Astrocyte of the hippocampus (primary cell): ENCODE results near the gene MAPK1.
"Not testable (repeated sequence)": the region's sequence is repeated elsewhere in the genome, so short reads cannot be mapped to it uniquely, and the experiment has no call there.

Experiments used
- DNase-seq: peaks from one replicate; pipeline ENCODE4 v3.0.0; 2011; ENCODE audit warnings: low read depth, low spot score

The MAPK1 gene

DNA sequence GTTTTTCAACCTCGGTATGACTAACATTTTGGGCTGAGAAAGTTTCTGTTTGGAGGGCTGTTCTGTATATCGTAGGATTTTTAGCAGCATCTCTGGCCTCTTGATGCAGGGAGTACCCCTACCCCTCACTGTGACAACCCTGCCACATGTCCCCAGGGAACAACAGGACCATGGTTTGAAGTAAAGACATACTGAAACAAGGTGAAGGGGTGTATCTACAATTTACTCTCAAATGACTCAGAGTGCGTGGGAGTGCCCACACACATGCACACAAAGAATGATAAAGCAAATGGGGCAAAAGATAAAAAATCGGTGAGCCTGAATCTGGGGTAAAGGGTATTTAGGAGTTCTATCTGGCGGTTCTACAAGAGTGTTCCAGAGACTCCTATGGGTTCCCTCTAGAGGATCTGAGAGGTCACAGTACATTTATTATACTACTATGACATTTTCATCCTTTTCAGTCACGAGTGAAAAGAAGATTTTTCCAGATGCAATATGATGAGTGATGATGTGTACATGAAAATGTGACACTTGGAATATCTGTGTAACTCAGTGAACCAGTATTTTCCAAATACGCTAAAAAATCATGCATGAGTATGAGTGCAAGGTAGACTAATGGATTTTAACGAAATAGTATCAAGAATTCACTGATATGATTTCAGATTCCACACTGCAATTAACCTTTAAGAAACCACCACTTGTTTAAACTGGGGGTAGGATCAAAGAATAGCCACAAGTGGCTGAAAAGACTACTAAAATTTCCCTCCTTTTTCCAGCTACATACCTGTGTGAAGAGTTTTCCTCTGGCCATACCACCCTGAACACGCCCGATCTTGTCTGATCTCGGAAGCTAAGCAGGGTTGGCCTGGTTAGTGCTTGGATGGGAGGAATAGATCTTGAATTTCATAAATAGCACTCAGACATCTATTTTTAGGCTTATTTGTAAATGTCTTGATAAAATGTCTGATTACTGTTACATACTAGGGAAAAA lies 75.5 kb downstream of the MAPK1 start:
- DNase-seq = peak; percentile 19

DNA sequence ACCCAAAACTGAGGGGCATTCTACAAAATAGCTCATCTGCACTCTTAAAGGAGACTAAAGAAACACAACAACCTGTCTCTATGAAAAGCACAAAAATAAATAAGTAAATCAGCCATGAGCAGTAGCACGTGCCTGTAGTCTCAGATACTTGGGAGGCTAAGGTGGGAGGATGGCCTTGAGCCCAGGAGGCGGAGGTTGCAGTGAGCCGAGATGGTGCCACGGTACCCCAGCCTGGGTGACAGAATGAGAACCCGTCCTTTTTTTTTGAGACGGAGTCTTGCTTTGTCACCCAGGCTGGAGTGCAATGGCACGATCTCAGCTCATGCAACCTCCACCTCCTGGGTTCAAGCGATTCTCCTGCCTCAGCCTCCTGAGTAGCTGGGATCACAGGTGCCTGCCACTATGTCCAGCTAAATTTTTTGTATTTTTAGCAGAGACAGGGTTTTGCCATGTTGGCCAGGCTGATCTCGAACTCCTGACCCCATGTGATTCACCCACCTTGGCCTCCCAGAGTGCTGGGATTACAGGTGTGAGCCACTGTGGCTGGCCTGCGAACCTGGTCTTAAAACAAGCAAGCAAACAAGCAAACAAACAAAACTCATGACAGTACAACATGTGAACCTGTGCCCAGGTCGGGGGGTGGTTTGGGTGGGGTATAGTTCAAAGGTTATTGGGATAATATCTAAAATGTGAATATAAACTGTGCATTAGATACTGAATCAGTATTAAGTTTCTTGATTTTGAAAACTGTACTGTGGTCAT lies 76.4 kb downstream of the MAPK1 start:
- DNase-seq = not testable (repeated sequence)

DNA sequence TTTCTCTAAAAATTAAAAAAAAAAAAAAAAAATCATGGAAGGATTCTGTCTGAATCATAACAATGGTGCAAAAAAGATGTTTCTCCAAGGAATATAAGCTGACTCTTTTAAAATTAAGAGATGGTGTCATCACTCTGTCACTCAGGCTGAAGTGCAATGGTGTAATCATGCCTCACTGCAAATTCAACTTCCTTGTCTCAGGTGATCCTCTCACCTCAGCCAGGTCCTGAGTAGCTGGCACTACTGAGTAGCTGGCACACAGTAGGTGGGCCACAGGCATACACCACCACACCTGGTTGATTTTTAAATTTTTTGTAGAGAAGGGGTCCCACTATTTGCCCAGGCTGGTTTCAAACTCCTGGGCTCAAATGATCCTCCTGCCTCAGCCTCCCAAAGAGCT lies 77.1 kb downstream of the MAPK1 start:
- no peak for DNase-seq

DNA sequence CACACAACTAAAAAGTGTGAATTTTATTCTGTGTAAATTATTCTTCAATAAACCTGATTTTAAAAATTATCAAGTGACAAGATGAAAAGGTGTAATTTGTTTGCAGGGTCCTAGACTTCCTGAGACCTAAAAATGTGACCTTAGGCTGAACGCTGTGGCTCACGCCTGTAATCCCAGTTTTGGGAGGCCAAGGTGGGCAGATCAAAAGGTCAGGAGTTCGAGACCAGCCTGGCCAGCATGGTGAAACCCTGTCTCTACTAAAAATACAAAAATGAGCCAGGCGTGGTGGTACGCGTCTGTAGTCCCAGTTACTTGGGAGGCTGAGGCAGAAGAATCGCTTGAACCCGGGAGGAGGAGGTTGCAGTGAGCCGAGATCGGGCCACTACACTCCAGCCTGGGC lies 79.9 kb downstream of the MAPK1 start:
- DNase-seq = not testable (repeated sequence)

DNA sequence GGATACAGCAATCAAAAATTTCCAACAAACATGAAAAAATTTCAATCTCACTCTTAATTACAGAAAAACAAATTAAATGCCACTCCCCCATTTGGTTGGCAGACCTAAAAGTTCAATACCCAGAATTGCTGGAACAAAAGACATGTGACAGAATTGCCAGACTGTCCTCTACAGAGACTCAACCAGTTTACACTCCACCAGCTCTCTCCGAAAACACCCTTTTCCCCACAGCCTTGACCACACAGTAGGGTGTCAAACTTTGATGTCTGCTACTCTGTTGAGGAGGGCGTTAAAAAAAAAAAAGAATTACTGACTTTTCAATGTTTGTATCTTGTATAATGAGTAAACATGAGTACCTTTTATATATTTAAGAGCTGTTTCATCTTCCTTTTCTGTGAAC lies 87.2 kb downstream of the MAPK1 start:
- DNase-seq = no peak

DNA sequence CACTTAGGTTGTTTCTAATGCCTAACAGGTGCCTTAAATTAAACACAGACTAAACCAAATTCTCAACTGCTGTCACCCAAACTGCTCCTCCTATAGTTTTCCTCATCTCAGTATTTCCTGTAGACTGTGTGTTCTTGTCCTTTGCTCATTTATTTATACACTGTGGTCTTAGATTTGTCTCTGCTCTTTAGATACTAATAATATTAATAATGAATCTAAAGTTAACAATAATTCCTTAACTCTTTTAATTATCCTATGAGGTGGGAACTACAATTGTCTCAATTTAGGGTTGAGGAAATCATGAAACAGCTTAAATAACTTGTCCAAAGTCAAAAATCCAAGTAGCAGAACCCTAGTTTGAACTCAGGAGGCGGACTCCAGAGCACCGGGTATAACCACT lies 88.0 kb downstream of the MAPK1 start:
- no peak for DNase-seq

DNA sequence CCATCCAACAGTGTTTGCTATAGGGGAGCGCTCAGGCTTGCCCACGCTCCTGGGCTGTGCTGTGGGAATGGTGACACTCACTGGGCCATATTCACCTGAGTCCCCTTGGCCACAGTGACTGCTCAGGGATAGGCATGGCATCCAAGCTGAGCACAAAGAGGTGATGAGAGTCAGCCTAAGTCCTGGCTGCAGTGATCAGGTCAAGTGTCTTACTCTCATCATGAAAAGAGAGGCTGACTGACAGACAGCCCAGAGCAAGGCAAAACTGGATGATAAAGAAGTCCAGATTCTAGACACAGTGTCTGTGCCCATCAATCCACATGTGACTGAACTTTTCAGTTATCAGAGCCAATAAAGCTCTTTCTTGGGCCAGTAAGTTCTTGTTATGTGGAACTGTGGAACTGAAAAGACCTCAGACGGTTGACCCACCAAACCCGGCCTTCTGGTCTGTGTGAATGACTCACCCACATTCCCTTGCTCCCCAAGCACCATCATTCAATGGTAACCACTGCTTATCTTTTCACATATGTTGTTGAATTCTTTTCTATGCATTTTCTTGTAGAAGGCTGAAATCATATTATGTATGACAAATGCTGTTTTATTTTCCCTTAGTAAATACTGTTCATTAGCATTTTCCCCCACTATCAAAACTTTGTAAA lies 88.6 kb downstream of the MAPK1 start:
- peak; percentile 85 for DNase-seq

DNA sequence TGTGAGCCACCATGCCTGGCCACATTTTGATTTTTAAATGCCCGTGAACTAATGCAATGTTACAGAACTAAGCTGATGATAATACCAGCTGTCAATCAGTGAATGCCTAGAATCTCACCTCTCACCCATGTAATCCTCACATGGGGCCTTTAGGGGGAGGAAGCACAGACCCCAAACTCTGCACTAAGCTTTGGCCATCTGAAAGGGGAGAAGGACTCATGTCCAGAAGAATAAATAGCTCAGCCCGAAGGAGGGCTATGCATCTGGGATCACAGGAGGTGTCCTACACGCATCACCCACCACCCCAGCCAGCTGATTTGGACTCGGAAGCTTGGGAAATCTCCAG lies 95.8 kb downstream of the MAPK1 start:
- no peak for DNase-seq

DNA sequence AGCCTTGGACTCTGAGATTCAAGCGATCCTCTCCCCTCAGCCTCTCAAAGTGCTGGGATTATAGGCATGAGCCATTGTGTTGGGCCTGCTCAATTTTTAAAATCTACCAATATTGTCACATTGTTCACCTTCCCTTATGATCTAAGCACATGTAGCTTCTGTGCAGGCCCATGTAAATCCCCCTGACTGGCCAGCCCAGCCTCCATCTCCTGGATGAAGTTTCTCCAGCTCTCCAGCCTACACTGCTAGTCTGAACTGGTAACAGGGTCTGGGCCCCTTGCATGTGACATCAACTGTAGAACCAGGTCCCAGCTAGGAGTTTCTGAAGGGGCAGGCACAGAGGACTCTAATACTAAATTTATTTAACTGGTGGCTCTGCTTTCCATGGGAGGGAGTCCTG lies 99.0 kb downstream of the MAPK1 start:
- DNase-seq = no peak

DNA sequence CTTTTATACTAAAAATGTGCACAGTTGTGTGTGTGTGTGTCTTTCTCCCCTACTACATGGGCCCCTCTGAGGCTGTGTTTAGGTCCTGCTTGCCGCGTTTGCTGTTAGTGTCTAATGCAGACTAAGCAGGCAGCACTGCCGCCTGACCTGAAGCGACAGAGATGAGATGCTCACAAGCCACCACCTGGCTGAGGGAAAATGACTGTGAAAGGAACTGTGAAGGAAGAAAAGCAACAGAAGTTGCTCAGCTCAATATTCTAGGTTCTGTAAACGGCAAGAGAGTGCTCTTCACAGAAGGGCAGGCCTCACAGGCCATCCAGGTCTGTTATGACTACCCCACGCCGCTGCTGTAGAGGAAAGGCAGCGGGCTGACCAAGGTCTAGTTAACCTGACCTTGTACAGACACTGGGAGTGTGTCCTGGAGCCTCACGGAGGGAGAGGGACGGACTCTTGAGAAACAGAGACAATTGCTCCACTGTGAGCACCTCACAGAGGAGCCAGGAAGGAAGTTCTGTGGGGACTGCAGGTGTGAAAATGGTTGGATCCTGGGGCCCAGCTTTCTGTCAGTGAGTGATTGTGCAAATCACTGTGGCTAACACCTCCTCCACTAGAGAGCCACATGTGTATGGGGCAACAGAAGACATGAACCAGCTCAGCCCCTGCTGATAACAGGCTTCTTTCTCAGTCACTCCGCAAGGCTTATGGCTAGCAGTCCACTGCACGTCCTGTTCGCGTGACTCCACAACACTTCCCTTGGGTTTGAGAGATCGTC lies 100.6 kb downstream of the MAPK1 start:
- DNase-seq = no peak

DNA sequence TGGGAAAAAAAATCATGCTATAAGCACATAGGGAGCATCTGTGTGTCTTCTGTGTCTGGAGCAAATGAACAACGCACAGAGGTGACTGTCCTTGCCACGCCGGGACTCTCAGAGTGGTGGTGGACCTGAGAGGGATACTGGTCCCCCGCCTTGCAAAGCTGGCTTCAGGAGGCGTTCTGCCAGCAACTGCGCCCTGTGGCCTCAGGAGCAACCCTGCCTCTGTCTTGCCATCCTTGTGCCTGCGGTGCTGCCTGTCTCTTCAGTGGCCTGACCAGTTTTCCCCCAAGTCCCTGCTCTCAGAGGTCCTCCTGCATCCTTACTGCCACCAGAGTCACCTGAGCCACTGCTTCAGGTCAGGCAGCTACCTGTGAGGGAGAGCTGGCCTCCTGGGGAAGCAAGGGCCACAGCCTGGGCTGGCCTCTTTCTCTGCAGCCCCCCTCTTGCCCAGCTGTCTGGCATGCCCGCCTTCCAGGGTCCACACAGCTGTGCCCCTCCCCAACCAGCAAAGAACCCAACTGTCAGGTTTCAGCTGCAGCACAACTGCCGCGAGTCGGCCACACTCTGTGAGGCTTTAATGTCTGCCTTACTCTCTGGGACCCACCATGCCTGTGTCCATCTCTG lies 101.4 kb downstream of the MAPK1 start:
- no peak for DNase-seq

DNA sequence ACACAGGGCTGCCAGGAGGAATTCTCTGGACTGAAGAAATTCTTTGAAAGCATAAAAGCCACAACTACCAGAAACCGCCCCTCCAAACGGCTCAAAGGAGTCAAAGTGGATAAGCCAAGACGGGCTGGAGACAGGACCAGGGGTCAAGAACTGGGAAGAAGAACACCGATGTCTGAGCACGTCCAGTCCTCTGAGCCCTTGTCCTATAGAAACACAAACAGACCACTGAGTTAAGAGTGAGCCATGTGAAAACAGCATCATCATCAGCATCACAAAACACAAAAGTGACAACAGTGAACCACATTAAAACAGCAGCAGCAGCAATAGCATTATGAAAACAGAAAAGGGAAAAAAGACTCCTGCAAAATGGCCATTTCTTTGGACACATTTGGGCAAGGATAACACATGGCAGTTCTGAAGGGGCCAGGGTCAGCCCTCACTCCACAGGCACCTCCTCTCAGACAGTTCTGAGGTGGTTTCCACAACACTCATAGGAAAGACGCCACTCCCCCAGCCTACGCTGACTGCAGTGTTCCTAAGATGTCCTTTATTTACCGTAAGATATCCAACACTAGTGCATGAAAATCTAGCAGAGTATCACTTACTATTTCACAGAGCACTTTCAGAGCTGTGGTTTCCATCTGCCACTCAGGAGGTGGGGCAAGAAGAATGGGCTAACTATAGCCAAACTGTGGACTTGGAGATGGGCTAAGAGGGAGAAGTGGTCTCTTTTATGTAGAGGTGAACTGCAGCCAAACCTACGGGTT lies 103.2 kb downstream of the MAPK1 start:
- no peak for DNase-seq

DNA sequence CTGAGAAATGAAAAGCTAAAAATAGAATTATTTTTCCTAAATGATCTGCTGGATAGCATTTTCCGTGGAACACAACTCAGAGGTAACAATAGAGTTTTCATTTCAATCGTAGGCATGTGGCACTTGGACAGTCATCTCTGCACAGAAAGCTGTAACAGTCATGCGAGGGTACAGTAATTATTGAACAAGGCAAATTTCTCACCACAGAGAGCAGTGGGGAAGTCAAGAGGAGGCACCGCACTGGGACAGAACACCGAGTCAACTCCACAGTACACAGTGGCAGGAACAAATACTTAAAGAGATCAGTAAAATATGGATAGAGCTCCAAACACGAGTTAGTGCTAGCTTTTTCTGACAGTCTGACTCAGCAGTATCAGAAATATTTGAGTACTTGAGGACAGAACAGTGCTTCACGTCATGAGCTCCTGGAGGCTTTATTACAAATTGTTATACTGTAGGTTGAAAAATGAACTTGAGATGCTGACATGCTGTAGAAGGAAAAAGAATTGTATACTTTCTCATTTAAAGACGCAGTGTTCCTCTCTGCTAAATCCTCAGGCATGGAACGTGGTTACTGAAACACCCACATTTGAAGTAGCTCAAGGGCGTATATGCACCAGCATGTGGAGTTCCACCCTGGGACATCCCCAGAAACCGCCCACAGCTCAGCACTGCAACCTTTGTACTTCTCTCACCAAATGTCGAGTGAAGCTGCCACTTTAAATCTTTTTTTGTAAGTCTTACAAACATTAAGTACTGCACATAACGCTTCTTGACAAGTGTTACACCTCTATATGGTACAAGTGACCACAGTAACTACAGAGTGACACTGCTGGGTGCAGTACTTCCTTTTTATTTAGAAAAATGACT lies 104.5 kb downstream of the MAPK1 start:
- no peak for DNase-seq

DNA sequence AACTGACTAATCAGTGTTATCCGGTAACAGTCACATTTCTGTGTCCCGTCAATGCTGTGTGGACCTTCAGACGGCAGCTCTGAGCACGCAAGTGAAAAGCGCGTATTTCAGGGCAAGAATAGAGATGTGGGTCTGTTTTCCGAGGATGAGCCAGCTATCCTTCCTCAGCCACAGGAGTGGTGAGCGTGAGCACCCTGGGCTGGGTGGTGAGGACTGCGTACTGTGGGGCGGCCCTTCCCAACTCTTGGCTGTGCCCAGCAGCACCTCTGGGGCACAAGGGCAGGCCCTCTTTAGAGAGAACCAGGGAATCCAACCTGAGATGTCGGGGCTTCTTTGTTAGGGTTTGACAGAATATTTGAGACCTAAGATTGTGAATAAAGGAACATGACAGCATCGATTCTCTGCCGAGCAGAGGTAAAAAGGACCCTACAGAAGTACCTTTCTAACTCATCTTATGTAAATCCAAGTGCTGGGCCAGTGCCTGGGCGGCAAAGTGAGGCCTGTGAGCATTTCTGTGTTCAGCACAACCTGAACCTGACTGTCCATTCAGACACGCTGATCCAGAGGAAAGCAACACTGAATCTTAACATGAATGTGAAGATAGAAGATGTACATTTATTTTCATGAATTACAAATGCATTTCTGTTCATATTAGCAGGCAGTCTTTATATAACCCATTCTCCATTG lies 105.3 kb downstream of the MAPK1 start:
- DNase-seq = no peak

DNA sequence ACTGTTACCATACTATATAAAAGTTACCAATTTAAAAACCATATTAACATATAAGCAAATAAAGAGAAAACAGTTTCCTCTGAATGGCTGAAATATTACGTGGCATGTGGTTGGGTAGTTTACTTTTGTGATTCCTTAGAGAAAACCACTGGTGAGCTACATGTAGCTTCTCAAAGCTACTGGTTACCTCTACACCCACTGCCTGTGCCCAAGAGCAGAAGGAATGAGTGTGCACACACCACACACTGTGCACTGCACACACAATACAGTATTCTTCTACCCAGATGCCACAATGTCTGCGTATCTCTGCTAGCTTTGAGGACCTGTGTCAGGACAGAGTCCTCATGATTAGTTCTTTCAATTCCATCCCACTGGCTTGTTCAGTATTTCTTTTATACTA lies 106.4 kb downstream of the MAPK1 start:
- no peak for DNase-seq

DNA sequence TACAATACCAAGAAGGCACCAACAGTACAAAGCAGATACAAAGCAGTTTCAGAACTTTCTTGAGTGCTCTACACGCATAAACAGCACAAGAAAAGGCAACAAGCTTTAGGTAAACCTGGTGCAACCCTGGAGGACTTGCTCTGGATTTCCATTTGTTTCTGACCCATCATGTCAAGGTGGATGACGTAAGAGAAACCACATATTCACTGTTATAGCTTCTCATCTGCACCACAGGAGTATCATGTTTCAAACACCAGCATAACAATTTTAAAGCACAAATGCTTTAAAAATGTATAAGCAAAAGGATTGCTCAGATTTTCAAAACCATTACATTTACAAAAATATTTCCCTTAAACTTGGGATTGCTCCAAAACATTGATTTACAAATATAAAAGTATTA lies 106.8 kb downstream of the MAPK1 start:
- peak; percentile 60 for DNase-seq

DNA sequence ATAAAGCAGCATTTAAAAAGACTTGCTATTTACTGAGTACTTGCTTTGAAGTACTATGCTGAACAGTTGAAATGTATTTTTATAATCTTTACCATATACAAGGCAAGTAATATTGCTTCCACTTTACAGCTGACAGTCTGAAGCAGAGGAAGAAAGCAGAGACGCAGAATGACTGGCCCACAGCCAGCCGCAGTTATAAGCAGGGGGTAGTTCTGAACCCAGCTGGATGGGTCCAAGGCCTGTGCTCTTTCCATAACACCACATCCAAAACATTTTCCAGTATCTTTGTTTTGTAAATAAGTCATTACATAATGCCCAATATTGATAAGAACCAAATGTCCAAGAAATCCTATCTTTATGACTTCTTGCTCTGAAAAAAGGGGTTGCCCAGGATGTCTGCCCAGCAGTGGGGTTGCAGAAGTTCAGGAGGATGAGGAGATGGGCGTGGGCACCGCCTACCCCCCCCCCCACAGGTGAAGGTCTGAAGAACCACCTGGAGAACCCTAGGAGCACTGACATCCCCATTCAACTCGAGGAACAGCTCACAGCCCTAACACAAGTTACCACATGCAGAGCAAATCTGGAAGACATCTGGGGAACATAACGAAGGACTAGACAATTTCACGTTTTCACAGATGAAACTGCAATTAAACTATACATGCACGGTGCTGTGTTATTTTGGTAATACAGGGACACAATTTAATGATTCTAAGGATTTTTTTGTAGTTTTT lies 107.6 kb downstream of the MAPK1 start:
- DNase-seq = no peak

DNA sequence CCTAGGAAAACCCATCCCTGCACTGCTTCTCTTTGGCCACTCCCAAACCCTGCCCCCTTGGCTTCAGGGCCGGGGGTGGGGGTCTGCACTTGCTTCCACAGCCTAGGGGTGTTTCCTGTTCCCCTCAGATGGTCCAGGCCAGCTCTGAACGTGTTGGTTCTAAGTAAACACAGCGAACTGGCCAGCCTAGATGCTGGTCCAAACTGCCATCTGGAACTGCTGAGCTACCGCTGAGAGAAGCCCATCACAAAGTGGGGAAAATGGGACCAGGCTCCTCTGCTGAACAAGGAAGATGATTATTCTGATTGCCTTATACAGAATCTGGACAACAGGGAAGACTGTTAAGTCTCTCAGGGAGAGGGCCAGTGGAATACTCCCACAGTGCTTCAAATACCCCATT lies 108.4 kb downstream of the MAPK1 start:
- no peak for DNase-seq
